ENCODE results near the gene LRRC56.
A peak's percentile ranks its signal among the peaks of the same experiment; 100 is the strongest.

LRRC56 gene

GRCh38 chr11:526192-526591, 11.1 kb upstream of the LRRC56 start:
- DNase-seq = no peak

- no peak for DNase-seq
Observed at GRCh38 chr11:528166-528814, 9.0 kb upstream of the LRRC56 start.

- no peak for DNase-seq
Observed at GRCh38 chr11:528815-529727, 8.3 kb upstream of the LRRC56 start.

DNA sequence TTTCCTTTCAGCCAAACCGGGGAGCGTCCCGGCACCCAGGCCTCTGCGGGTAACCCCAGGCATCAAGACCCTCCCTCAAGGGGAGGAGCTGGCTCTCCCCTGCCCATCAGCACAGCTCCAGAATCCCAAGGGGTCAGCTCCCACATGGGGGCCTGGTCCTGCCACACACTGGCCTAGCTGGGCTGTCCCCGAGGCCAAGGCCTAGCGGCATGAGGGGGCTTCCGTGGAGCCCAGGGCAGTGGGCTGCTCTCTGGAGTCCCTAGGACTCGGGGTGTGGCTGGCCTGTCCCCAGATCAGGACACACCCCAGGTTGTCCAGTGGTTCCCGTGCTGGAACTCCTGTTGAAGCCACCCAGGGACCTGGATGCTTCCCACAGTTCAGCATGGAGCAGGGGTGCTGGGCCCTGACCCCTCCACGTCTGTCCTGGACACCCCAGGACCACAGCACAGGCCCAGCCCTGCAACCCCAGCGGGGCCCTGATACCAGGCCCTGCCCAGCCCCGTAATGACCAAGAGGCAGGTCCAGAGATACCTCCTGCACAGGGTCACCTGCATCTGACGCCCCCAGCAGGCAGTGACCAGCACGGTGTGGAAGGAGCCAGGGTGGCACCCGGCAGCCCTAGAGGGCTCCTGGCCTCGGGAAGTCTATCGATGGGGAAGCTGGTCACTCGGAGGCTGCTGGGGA, 7.5 kb upstream of the LRRC56 start:
- no peak for DNase-seq

GRCh38 chr11:530960-531831, 6.1 kb upstream of the LRRC56 start:
- DNase-seq = no peak

DNA sequence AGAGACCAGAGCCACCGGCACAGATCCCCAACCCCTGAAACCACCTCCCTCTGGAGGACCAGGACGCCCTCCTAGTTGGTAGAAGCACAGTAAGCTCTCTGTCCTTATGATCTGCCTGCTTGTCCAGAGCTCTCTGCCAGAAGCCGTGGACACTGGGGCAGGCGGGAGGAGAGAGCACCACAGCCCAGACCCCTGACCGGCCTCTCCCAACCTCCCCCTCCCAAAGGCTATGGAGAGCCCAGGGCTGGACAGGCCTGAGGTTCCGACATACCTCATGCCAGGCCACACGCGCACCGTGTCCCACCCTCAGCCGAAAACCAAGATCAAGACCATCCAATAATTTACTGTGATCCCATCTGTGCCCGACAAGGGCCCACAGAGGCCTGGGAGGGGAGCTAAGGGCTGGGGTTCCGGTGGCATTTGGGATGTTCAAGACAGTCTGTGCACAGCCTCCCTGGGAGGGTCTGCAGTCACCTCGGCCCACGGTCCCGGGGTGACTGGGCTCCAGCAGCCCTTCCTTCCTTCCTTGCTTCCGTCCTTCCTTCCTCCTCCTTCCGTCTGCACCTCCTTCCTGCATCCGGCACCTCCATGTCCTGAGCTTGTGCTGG, 5.3 kb upstream of the LRRC56 start:
- no peak for DNase-seq

GRCh38 chr11:532527-532985, 4.8 kb upstream of the LRRC56 start:
- no peak for DNase-seq

DNA sequence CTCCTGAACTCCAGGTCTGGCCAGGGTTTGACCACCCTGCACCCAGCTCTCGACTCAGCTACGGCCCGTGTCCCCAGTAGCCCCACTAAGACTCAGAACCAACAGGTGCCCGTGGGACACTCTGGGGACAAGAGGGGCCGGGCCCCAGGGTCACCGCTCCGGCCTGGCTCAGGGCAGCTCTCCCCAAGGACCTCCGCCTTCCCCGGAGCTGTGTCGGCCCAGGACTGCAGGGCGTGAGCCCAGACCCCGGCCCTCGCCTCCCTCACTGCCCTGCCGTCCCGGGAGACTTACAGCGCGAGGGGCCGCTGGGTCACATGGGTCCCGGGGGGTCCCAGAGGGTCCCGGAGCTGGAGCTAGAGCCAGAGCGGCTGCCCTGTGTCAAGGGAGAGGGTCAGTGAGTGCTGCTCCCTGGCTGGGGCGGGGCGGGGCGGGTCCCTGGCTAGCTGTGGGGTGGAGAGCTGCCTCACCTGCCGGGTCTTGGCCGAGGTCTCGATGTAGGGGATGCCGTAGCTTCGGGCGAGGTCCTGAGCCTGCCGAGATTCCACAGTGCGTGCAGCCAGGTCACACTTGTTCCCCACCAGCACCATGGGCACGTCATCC, 4.2 kb upstream of the LRRC56 start:
- no peak for DNase-seq

GRCh38 chr11:533586-534395, 3.5 kb upstream of the LRRC56 start:
- no peak for DNase-seq

GRCh38 chr11:534396-535209, 2.7 kb upstream of the LRRC56 start:
- DNase-seq = no peak

DNA sequence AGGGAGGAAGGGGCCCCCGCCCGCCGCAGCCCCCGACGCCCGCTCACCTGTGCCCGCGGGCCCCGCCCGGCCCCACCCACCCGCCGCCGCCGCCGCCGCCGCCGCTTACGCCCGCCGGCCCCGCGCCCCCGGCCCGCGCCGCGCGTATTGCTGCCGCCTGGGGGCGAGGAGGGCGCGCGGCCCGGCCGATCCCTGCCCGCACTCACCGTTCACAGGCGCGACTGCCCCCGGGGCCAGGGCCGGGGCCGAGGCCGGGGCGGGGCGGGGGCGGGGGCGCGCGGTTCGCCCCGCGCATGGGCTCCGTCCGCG, 2.2 kb upstream of the LRRC56 start:
- DNase-seq = no peak

- peak; percentile 90 to 98 for DNase-seq
Observed at GRCh38 chr11:535519-536454, 1.5 kb upstream of the LRRC56 start, which contains the start of gene HRAS. Gene HRAS, minus strand, starts transcription at chr11:535576.

DNA sequence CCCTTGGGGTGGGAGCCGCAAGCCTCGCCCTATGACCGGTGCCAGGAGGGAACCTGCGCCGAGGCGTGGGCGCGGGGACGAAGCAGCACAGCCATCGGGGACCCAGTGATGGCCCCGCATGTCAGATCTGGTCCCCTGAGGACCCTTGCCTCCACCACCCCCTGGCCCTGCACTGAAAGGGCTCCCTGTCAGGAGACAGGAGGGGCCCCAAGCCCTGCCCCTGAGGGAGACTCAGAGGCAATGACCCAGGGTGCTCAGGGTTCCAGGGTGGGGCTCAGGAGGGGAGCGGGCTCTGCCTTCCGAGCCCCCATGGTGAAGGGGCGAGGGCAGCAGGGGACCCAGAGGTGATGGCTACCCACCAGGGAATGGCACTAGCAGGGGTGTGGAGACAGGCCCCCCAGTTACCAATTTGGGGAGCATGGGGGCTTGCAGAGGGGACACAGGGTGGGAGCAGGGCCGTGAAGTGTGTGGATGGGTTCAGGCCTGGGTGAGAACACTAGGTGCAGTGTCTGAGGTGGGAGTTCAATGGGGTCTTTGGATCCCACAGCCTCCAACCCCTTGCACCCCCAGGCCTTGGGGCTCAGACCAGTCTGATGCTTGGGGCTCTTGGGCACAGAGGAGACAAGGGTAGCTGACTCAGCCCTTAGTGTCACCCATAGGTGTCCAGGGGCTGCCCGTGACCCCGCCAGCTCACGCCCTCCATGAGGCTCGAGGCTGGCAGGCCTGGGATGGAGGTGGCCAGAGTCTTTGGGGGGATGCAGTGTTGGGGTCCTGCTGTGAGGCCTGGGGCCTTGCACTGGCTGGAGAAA, 499 bp downstream of the LRRC56 start:
- DNase-seq = no peak

GRCh38 chr11:538431-539051, 1.2 kb downstream of the LRRC56 start:
- DNase-seq = no peak

GRCh38 chr11:539971-540481, 2.7 kb downstream of the LRRC56 start:
- no peak for DNase-seq

GRCh38 chr11:540583-541432, 3.5 kb downstream of the LRRC56 start:
- DNase-seq = no peak

Measured in NCI-H187 (cell line).